H1 (cell line): ENCODE data around the gene CDH16. TPM values are rescaled to one million over a fixed set of nuclear protein-coding genes. Genes with fewer than 3 reads are reported as not detected.

Experiments
- BCL11A ChIP-seq, 2 experiments: IDR thresholded peaks; one replicate each; pipeline ENCODE4 v1.6.1; 2011; ENCODE audit warnings: low read depth in 2 of 2, low read length in 2 of 2, mild to moderate bottlenecking in 2 of 2
- KDM1A ChIP-seq: fragments of 200-600, 300-600 bp; sonication (generic); IDR thresholded peaks from 2 replicates; pipeline ENCODE4 v1.7.1; 2016; ENCODE audit warnings: mild to moderate bottlenecking, low read length, borderline replicate concordance
- KDM5A ChIP-seq: fragments of 200-600 bp; IDR thresholded peaks from 2 replicates; pipeline ENCODE4 v1.7.1; 2012; ENCODE audit warnings: mild to moderate bottlenecking, low read length, inconsistent platforms, mixed read lengths
- POLR2AphosphoS5 ChIP-seq: IDR thresholded peaks from 2 replicates; pipeline ENCODE4 v1.6.1; 2011; ENCODE audit warnings: low read depth, low read length
- RAD21 ChIP-seq, 2 experiments: IDR thresholded peaks in 1 of 2; conservative IDR thresholded peaks in 1 of 2; 2 replicates each; pipeline ENCODE4 v1.6.1; 2011; ENCODE audit warnings: low read depth in 2 of 2, low read length in 2 of 2, improper control_type of control experiment in 1 of 2, inconsistent platforms in 1 of 2, mild to moderate bottlenecking in 1 of 2, moderate library complexity in 1 of 2
- RNF2 ChIP-seq: fragments of 200-900, 300-1000 bp; sonication (generic); IDR thresholded peaks from 2 replicates; pipeline ENCODE4 v1.7.1; 2016; ENCODE audit warnings: borderline replicate concordance, low read depth, mild to moderate bottlenecking, antibody characterized with exemption, low read length; ENCODE audit not compliant: poor library complexity, severe bottlenecking; ENCODE audit errors: missing control alignments
- SP2 ChIP-seq: IDR thresholded peaks from 2 replicates; pipeline ENCODE4 v1.6.1; 2012; ENCODE audit warnings: mild to moderate bottlenecking, low read length, inconsistent platforms
- polyA plus RNA-seq, 7 experiments: library from polyadenylated mRNA; depleted of rRNA in 3 of 7; stranded (reverse) in 5 of 7; unstranded in 2 of 7; fragments of >200 nt in 5 of 7; fragments of 200-250 nt in 2 of 7; gene quantifications; 1 replicate in 5 of 7; 2 replicates in 1 of 7; 4 replicates in 1 of 7; pipeline versions ENCODE4 v1.2.1 to v1.2.3, GENCODE V29; 2011 to 2013; ENCODE audit warnings: missing spikeins in 2 of 7, mixed read lengths in 2 of 7
- total RNA-seq: library from RNA; stranded (reverse); fragmentation: NEBNext Ultra II Directional; extraction: Animal tissue kit (Norgen Biotek cat#: 25700); gene quantifications from 2 replicates; pipeline ENCODE4 v1.2.1, GENCODE V29; 2021

The CDH16 gene
- total and polyA plus RNA-seq, 2 of the 8 experiments (the other 6 are each of a cell fraction or from before 2014, with no cell fraction given) = not detected

GRCh38 chr16:66937725-66938337, 19.1 kb upstream of the CDH16 start (continued):
- no peak for TF ChIP-seq KDM1A
- TF ChIP-seq RNF2 = no peak
- TF ChIP-seq BCL11A (IDR thresholded peaks at IDR 0.05; ENCODE audit: low read depth in 2 of 2, low read length in 2 of 2) = no peak
- no peak for TF ChIP-seq POLR2AphosphoS5
- TF ChIP-seq SP2 = no peak
- TF ChIP-seq RAD21 (IDR thresholded peaks at IDR 0.05 in 1 of 2, conservative IDR thresholded peaks at IDR 0.05 in 1 of 2; ENCODE audit: low read depth in 2 of 2, low read length in 2 of 2) = no peak
- no peak for TF ChIP-seq KDM5A
